NCI-H2196 treated with DMSO at 0.1 percent for 48 hours (cell line): ENCODE data around the gene ZNF674.
"Not testable (repeated sequence)": the region's sequence is repeated elsewhere in the genome, so short reads cannot be mapped to it uniquely, and the experiment has no call there.

Experiments used
- DNase-seq: peaks from one replicate; lab custom pipeline; 2025; ENCODE audit not compliant: unreplicated experiment; lab: John Stamatoyannopoulos, UW

Gene ZNF674

GRCh38 chrX:46478634-46479033, 66.6 kb downstream of the ZNF674 start:
- not testable (repeated sequence) for DNase-seq

GRCh38 chrX:46477435-46477834, 67.8 kb downstream of the ZNF674 start:
- DNase-seq, result no peak

GRCh38 chrX:46465203-46465602, 80.0 kb downstream of the ZNF674 start:
- DNase-seq, result no peak

- no peak for DNase-seq
Measured at GRCh38 chrX:46463682-46464081, 81.5 kb downstream of the ZNF674 start.

- no peak for DNase-seq
Measured at GRCh38 chrX:46461660-46462191, 83.5 kb downstream of the ZNF674 start.

- not testable (repeated sequence) for DNase-seq
Measured at GRCh38 chrX:46460801-46461659, 84.2 kb downstream of the ZNF674 start.

- no peak for DNase-seq
Measured at GRCh38 chrX:46459603-46460002, 85.6 kb downstream of the ZNF674 start.

- DNase-seq, result no peak
Measured at GRCh38 chrX:46456125-46456922, 88.9 kb downstream of the ZNF674 start.
